Stimulated activated CD4-positive, alpha-beta T cell treated with anti-CD3 and anti-CD28 coated beads, Interleukin-12 subunit alpha, Interleukin-12 subunit beta, amount 100 ng/mL, for 4 hours (primary cell): ENCODE data around the gene ARRB1.
"Not testable (repeated sequence)": the region's sequence is repeated elsewhere in the genome, so short reads cannot be mapped to it uniquely, and the experiment has no call there.

Experiments used
- DNase-seq: peaks from one replicate; pipeline ENCODE4 v3.0.0-alpha.2; 2020

Gene ARRB1

DNA sequence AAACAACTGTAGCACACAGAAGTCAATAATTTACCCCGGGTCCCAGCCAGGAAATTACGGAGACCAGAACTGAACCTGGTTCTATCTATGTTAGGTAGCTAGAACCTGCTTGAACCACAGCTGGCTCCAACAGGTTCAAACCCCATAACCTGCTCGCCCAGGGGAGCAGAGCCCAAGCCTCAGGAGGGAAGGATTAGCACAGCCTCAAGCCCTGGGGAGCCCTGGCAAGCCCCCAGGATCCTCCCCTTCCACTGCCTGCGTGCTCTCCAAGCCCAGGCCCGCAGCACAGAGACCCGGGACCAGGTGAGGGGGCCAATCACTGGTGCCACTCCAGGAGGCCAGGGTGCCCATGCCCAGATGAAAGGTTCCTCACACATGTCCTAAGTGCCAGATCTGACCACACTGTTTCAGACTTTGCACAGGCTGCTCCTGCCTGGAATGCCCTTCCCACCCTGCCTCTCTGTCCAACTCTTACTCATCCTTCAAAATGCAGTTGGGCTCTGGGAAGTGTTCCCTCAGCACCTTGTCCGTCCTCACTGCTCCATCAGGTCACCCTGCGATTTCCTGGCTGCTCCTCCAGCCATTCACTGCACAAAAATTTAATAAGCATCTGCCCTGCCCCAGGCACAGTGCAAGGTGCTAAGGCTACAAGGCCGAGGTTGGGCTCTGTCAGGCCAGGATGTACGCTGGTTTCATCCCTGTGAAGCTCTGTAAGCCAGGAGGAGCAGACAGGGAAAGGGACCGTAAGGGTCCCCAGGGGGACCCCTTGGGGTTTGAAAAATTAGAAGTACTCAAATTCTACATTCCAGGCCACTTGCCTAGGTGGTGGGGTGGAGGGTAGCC is 32.2 kb downstream of the ARRB1 start:
- DNase-seq = no peak

DNA sequence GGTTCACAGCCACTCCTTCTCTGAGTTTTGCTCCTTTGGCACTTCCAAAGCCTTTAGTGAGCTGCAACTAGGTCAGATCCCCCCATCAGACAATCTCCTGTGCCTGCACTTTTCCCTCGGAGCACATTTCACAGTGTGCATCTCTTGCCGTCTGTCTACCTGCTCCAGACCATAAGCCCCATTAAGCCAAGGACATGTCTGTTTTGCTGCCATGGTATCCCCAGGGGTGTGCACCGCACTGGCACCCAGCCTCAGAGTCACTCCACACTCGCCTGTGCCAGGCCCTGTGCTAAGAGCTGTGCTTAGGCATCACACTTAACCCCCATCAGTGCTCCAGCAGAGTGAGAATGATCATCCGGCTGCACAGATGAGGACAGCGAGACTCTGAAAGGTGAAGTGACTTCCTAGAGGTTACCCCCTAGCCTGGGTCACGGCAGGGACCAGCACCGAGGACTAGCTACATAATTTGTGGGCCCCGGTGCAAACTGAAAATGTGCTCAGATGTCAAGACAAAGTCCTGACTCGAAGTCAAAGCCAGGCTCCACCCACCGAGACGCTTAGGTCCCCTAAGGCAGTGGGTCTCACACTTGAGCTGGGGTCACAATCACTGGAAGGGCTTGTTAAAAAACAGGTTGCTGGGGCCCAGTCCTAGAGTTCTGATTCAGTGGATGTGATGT is 33.9 kb downstream of the ARRB1 start:
- no peak for DNase-seq

DNA sequence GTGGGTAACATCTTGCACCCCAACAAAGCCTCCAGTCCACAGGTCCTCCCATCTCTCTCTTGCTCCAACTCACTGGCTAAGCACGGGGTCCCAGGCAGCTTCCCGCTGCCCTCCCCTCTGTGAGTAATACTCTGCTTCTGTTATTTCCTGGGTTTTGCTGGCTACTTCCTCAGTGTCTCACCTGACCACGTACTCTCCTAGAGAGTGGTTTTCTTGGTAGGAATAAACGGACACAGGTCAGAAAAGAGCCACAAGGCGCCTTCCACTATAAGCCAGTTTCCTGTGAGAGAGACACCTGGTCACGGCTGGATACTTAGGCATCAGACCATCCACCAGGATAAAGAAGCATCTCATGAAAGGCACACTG is 36.0 kb downstream of the ARRB1 start:
- no peak for DNase-seq

DNA sequence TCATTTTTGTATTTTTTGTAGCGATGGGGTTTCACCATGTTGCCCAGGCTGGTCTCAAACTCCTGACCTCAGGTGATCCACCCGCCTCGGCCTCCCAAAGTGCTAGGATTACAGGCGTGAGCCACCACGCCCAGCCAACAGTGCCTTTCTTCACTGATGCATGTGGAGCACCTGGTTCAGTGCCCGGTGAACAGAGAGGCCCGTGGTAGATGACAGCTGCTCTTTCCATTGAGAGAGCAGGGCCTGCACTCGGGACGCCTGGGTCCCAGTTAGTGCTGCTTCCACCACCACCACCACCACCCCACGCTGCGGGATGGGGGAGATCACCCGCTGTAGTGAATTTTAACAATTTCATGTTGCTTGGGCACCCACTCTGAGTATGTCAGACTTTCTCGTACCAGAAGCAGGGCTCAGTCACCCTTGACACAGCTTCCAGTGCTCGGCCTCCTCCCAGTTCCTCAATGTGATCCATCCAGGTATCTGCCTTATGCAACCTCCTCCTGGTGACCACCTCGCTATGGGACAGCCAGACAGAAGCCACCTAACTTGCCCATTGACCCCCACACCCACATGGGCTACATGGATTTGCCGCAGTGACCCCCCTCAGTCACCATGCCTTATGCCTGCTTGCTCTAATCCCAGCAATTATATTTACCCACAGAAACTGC is 36.6 kb downstream of the ARRB1 start:
- no peak for DNase-seq

DNA sequence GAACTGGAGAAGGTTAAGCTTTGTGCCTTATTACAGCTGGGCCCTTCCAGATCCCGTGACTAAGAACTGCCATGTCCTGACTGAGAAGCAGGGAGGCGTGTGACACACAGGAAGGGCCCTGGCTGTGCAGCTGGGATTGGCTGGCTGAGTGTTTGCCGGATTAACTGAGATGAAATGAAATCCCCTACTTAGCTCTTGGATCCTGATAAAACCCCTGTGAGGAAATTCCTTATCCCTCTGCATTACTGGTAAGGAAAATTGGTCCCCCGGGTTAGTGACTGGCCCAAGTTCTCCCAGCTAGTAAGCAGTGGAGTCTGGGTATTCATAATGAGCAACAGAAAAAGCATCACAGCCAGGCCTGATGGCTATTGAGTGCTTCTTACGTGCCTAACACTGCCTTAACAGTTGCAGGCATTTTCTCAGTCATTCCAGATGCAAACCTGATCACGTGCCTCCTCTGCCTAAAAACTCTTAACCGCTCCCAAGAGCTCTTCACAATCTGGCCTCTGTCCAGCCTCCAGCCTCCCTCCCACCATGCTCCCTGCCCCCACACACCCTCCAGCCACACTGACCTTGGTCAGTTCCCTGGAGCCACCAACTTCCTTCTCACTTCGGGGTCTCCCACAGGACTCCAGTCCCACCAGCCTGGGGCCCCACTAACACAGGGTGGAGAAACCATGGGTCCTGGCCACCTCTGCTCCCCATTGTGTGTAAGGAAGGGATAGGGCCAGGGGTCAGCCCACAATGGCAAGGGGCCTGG is 37.8 kb downstream of the ARRB1 start:
- no peak for DNase-seq

DNA sequence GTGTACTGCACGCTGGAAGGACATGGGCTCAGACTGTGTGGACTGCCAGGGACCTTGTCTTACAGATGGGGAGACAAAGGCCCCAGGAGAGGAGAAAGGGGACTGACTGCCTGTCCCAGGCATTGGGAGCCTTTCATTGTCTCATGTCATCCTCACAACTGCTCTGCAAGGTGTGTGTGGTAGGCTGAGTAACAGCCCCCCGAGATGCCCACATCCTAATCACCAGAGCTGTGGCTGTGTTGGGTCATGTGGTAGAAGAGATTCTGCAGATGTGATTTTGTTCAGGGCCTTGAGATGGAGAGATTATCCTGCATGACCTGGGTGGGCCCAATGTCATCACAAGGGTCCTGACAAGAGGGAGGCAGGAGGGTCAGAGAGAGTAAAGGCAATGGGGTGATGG is 39.1 kb downstream of the ARRB1 start:
- DNase-seq = no peak

DNA sequence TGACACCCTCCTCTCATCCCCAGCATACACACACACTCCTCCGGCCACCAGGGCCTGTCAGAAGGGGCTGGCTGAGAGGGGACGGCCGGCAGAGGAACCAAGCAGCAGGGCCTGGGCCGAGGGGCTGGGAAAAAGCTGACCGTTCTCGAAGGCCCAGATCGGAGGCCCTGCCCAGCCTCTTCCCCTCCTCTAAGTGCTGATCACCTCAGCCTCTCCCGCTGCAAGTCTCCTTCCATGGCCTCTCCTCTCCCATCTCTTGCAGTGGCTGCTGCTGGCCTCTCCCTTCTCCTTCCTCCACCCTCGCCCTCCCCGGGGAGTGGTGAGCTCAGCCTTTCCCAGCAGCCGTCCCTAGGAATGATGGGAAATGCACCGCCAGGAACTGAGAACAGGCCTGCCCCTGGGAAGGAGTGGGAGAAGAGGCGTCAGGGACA is 39.6 kb downstream of the ARRB1 start:
- DNase-seq = no peak

DNA sequence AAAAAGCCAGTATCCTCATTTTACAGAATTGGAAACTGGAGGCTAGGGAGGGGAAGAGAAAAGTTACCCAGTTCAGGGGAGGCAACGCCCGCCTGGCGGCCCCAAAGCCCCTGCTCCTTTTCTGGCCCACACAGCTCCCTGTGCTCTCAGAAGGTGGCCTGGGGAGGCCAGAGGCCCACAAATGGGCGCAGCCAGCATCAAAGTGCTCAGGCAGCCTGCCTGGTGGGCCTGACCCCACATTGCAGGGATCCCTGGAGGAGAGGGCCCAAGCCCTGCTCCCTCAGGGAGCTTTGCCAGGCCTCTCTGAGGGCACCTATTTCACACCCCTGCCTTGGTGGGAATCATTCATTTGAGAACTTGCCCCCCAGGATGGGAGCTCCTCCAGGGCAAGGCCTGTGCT is 42.5 kb downstream of the ARRB1 start:
- DNase-seq = no peak

DNA sequence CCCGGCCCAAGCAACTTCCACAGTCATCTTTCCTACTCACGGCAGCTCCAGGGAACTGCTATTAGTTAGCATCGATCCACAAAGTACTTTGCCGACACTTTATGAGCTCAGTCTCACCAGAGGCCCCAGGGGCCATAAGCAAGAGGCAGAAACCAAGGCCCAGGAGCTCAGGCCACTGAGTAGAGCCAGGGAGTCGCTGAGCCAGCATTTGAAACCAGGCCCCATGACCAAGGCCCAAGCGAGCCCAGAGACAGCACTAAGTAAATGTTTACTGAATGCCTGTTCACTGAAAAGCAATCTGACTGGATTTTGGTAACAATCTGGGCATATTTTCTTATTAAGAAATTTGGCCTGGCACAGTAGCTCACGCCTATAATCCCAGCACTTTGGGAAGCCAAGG is 43.3 kb downstream of the ARRB1 start:
- DNase-seq = no peak

DNA sequence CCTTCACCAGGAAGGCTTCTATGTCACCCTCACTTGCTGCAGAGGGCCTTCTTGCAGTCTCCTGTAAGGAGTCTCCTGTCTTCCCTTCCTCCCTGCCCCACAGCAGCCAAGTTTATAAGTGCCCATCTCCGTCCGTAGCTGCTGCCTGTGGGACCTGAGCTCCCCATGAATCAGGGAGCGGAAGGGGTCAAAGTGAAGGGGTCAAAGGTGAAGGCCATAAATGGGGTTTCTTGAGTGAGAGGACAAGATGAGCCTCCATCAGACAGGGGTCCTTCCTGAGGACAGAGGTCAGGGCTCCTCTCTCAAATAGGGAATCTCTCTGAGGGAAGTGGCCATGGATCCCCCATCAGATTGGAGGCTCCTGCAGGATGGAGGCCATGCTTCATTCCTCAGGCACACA is 44.4 kb downstream of the ARRB1 start:
- no peak for DNase-seq

DNA sequence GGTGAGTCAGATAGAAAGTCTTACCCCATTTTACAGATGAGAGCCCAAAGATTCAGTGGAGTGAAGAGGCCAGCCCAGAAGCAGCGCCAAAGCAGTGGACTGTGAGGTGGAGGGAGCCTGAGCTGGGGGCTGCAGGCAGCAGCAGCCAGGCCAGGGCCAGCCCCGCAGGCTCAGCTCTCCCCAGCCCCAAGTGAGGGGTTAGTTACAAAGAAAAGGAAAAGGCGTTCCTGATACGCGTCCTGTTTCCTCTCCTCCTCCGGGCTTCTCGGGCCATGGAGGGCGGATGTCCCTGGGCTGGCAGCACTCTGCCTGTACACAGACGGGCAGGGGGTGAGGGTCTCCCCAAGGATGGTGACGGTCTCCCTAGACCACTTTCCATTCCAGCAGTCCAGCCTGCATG is 44.9 kb downstream of the ARRB1 start:
- DNase-seq = no peak

DNA sequence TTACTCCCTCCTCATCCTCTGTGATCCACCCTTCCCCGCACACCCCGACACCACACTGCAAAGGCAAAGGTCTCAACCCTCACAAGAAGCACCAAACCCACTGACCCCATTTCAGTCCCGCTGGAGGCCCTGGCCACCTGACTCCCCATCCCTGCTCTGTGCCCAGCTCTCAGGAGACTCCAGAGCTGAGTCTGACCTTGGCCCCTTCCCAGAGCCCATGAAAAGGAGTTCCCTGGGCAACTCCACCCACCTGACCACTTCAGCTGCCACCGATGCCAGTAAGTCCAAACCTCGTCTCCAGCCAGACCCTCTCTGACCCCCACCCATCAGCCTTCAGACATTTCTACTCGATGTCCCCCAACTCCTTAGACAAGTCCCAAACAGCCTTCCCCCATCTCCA is 45.5 kb downstream of the ARRB1 start:
- no peak for DNase-seq

DNA sequence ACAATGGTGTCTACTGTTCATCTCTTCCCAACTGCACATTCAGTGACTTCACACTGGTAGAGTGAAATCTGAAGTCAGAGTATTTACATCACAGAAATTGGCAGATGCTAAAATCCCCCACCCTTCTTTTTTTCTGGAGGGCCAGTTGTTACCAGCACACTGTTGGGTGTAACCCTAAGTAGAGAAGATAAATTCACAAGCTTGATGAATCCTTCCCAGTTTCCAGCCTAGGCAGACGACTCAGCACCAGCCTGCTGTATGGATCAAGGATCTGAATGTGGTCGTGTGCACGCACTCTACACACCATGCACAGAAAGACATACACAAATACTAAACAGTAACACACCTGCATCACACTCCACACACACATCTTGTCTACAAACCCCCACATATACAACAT is 46.0 kb downstream of the ARRB1 start:
- no peak for DNase-seq

DNA sequence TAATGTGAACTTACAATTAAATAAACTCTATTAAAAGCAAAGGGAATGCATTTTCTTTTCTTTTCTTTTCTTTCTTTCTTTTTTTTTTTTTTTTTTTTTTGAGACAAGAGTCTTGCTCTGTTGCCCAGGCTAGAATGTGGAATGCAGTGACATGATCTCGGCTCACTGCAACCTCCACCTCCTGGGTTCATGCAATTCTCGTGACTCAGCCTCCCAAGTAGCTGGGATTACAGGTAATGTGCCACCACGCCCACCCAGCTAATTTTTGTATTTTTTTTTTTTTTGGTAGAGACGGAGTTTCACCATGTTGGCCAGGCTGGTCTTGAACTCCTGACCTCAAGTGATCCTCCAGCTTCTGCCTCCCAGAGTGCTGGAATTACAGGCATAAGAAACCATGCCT is 46.5 kb downstream of the ARRB1 start:
- DNase-seq = not testable (repeated sequence)

DNA sequence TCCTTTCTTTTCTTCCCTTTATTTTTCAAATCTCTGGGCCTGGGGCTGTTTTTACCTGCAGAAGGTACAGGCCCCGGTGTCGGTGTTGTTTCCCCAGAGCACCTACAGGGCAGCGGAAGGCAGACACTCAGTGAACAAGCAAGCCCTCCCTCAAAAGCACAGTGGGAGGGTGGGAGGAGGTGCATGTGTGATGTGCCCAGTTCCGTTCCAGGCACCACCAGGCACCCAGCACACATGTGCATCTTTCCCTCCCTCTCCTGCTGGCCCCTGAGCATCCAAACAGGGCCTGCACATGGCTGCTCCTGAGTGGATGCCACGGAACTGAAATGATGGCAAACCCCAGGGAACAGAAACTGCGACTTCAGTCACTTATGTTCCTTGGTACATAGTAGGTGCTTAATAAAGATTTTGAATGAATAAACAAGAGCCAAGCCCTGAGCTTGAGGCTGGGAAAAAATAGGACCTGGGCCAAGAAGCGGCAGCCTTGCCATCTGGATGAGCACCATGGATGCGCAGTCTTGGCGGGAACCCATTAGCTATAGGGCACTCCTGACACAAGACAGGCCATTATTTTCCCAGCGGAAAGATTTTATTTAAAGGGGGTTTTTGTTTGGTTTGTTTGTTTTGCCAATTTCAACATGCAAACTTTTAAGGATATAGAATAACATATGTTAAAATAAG is 47.8 kb downstream of the ARRB1 start:
- no peak for DNase-seq

DNA sequence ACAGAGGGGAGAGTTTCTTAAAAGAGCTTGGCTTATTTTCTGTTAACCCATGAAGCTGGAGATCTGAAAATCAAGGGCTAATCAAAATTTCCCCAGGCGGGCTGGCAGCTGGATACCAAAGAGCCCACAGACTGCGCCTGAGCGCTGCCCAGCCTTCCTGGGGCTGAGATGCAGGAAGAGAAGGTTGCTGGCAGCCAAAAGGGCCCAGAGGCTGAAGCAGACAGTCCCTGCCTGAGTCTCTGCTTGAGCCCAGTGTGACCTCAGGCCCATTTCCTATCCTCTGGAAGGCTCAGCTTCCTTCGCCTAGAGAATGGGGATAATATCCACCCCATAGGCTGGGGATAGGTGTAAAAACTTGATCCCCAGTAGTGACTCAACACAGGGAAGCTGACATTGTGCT is 49.1 kb downstream of the ARRB1 start:
- no peak for DNase-seq

DNA sequence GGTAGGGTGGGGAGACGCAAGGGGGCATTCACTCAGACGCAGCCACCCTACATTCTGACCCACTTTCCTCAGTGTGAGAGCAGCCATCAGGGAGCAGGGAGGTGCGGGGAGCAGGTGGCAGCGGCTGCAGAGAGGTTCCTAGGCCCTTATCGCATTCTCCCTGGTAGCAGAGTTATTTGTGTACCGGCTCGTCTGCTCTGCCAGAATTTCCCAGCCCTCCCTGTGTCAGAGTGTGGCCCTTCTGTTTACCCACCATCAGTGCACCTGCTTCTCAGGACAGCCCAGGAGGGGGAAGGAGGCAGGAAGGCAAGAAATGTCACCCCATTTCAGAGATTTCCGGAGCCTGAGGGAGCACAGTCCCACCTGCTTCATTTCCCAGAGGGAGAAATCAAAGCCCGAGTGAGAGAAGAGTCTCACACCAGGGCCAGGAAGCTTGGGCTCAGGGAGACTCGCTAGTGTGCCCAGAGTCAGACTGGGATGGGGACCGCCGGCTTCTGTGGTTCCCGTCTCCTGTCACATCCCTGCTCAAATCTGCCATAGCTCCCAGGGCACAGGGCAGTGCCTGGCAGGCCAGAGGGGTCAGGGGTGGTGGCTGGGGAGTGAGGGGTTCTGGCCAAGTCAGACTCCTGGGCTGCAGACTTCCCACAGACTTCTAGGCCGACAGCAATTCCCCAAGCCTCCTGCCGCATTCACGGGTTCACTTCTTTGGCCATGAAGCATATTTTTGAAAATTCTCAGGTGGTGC is 49.7 kb downstream of the ARRB1 start:
- no peak for DNase-seq

DNA sequence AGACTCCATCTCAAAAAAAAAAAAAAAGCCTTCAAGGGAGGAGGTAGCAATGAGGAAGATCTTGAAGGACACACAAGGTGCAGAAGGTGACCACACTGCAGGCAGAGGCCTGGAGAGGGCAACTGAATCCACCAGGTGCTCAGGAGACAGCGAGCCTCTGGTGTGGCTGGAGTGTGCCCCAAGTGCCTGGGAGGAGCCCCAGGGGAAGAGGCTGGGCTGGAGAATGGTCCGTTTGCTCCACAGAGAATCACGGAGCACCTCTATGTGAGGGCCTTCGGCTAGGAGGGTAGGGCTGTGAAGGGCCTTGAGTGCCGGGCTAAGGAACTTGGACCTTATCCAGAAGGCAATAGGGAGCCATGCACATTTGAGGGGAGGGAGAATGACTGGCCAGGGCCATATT is 50.3 kb downstream of the ARRB1 start:
- no peak for DNase-seq

DNA sequence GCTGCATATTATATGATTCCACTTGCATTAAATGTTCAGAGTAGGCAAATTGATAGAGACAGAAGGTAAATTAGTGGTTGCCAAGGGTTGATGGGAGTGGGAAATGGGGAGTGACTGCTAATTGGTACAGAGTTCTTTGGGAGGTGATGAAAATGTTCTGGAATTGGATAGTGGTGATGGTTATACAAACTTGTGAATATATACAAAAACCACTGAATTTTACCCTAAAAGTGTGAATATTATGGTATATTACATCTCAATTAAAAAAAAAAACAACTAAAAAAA is 52.5 kb downstream of the ARRB1 start:
- no peak for DNase-seq

DNA sequence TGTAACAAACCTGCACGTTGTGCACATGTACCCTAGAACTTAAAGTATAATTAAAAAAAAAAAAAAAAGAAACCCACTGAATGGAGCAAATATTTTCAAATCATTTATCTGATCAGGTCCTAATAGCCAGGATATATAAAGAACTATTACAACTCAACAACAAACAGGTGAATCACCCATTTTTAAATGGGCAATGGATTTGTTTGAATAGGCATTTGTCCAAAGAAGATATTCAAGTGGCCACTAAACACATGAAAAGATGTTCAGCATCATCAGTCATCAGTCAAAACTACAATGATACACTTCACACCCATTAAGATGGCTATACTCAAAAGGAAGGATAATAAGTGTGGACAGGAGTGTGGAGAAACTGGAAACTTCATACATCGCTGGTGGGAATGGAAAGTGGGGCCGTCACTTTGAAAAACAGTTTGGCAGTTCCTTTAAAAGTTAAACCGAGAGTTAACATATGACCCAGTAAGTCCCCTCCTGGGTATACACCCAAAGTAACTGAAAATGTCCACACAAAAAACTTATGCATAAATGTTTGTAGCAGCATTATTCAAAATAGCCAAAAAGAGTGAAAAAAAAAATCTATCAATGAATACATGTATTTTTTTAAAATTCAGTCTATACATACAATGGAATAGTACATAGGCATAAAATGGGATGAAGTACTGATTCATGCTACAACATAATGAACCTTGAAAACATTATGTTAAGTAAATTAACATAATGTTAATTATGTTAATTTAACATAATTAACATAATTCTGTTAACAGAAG is 53.1 kb downstream of the ARRB1 start:
- DNase-seq = no peak

DNA sequence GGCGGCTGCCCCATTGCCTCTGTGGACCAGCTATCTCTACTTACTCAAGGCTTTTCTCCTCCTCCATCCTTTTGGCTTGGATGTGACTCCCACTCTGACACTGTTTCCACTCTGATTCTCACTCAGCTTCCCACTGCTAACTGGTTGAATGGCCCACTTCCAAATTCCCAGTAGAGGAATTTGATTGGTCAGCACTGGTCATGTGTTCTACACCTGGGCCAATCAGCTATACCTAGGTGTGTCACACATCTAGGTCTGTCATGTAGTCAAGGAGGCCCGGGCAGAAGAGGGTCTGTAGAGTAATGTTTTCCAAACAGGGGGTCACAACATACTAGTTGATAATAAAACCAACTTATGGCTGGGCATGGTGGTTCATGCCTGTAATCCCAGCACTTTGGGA is 57.6 kb downstream of the ARRB1 start:
- DNase-seq = no peak
